HL-60/S4 (cell line): ENCODE results near the gene PARPBP.
"Not testable (repeated sequence)": the region's sequence is repeated elsewhere in the genome, so short reads cannot be mapped to it uniquely, and the experiment has no call there.

Experiments
- in situ Hi-C: fragments of 300-500 bp; cut with MboI; formaldehyde crosslinking; loops from 2 replicates; pipeline ENCODE4 v1.14.3; 2022; ENCODE audit warnings: low sequenced_read_pairs

Gene PARPBP

DNA sequence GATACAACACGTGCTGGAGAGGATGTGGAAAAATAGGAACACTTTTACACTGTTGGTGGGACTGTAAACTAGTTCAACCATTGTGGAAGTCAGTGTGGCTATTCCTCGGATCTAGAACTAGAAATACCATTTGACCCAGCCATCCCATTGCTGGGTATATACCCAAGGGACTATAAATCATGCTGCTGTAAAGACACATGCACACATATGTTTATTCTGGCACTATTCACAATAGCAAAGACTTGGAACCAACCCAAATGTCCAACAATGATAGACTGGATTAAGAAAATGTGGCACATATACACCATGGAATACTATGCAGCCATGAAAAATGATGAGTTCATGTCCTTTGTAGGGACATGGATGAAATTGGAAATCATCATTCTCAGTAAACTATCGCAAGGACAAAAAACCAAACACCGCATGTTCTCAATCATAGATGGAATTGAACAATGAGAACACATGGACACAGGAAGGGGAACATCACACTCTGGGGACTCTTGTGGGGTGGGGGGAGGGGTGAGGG, 27.1 kb downstream of the PARPBP start:
- in situ Hi-C loops = not testable (repeated sequence)

DNA sequence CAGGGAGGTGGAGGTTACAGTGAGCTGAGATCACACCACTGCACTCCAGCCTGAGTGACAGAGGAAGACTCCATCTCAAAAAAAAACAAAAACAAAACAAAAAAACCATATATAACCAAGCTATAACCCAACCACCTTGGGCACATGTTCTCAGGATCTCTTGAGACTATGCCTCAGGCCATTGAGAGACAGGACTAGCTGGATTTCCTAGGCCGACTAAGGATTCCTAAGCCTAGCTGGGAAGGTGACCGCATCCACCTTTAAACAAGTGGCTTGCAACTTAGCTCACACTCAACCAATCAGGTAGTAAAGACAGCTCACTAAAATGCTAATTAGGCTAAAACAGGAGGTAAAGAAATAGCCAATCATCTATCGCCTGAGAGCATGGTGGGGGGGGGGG, 35.2 kb downstream of the PARPBP start:
- in situ Hi-C loops = not testable (repeated sequence)

DNA sequence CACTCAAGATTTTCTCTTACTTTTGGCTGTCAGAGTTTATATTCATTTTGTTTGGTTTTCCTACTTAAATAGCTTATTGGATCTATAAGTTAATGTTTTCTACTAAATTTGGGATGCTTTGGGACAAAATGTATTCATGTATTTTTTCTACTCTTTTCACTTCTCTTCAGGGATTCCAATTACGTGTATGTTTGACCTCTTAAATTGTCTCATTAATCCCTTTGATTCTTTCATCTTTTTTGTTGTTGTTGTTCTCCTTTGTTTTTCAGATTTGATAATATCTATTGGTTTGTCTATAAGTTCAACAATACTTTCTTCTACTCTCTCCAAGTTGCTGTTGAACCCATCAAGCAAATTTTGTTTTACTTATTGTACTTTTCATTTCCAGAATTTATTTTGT, 43.4 kb downstream of the PARPBP start:
- in situ Hi-C loops = no loop called here

DNA sequence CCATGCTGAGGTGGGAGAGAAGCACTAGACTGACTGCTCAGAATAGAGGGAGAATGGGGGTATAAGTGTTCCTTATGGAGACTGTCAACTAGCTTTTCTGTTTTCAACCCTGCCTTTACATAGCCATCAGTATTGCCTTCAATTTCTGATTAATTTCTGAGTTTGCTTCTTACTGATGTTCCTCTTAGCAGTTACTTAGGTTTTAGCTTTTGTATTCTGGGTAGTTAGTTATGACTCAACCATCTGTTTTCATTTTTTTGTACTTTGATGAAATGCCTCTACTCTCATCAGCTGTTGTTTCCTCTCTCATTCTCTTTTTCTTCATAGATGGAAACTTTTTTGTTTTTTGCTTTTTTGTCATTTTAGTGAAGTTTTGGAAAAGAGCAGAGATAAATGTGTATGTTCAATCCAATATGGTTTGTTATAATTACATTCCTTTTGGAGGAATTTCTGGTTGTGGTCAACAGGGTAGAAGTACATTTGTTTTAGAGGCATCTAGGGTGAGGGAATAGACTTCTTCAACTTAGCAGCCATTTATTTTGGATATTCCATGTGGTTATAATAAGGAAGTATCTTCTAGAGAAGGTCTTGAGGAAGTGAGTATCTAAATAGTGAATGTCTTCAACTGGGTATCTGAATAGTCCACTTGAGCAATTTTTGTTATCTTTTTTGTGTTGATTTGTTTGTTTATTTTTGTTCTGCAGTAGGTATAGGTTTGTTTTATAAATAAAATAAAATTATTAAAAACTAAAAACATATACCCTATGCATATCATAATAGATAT, 48.0 kb downstream of the PARPBP start:
- in situ Hi-C loops = no loop called here

DNA sequence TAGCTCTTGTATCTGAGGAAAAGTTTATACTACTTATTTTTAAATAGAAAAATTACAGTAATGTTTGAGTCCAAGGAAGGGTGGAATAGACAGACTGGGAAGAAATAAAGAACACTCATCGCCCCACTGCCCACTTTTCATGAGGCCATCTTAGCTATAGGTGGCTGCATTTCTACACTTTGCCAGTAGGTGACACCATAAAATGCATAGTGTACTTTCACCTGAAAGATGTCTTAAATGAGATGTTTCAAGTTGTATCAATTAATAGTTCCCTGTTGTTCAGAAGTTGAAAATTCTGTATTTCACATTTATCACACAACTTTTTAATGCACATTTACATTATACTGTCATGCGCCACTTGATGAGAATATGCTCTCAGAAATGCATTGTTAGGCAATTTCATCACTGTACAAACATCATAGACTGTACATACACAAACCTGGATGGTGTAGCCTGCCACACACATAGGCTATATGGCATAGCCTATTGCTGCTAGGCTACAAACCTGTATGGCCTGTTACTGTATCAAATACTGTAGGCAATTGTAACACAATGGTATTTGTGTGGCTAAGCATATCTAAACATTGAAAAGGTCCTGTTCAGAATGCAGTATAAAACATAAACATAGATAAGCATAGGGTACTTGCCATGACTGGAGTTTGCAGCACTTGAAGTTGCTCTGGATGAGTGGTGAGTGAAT, 50.1 kb downstream of the PARPBP start:
- in situ Hi-C loops = no loop called here

DNA sequence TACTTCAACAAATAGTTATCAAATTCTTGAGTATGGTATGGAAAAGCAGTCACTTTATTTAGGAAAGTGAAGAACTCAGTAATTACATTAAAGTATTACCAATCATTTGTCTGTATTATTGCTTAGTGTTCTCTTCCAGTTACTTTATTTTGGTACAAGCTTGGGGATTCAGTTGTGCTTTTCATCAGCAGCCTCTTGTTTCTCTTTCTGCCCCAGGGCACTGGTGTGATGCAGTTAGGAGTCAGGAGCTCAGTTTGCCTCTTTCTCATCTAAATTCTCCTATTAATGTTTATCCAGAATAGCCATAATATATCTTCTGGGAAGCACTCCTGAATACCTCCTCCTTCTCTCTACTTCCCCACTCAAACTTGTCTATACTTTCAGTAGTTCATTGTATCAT, 52.0 kb downstream of the PARPBP start:
- in situ Hi-C loops = no loop called here

DNA sequence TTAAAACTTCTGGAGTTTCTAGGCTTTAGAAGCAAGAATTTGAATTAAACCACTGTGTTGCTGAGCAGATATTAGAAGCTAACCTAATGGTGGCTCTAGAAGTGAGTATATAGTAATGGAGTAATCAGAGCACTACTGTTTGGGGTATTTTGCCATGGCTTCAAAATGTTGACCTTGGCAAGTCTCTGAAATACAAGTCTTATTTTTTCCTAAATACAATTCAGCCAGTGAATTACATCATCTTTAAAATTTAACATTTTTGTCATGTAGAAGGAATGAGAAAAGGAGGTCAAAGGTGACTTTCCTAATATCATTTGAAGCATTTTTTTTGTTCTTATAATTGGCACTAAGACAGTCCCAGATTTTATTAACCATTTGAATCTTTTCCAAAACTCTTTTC, 52.5 kb downstream of the PARPBP start:
- in situ Hi-C loops = no loop called here

DNA sequence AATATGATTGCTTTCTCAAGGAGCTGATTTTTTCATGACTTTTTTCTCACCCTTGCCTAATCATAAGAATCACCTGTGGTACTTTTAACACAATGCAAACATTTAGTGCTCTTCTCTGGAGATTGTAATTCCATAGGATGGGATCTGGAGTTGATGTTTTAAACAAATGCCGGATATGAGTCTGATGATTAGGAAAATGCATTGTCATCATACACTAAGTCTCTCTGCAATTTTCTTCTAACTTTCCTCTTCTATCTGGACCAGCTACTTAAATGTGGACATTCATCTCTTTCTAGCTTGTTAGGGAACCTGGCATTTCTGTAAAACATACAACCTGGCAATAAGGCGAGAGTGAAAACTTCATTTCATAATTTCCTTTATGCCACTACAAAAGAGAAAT, 54.1 kb downstream of the PARPBP start:
- in situ Hi-C loops = no loop called here

DNA sequence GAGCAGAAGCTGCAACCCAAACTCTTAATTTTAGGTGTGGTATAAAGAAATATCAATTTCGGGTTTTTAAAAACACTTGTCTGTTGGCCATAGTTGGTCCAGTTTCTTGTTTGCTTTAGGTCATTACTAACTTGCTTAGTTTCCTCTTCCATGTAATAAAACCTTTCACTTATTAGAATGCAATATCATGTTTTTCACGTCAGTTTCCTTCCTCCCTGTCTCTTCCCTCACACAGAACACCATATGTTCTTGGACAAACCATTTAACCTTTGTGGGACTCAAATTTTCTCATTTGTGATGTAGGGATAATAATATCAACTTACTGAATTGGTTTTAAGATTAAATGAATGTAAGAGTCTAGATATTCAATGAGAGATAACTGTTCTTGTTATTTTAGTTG, 54.8 kb downstream of the PARPBP start:
- in situ Hi-C loops = no loop called here

DNA sequence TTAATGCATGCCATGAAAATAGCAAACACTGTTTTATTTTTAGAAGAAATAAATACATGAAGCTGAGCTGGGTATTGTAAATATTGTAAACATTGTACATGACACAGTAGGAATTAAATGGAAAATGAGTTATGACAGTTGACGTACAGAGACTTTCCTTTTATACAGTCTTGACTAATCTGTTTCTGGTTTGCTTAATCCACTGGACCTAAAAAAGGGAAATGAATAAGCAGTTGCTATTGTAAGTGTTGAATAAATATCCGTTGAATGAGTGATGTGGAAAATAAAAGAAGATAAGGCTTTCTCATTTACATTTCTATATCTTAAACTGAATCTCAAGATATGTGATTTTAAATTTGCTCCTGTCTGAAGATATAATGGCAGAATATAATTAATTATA, 62.7 kb downstream of the PARPBP start:
- in situ Hi-C loops = no loop called here

DNA sequence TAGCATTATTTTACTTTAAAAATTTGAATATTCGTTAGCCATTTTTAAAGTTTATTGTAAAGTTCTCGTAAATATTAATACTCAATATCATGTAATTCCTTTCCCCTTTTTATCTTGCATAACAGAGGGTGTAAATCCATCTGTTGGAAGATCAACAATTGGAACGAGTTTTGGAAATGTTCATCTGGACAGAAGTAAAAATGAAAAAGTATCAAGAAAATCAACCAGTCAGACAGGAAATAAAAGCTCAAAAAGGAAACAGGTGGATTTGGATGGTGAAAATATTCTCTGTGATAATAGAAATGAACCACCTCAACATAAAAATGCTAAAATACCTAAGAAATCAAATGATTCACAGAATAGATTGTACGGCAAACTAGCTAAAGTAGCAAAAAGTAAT, 75.8 kb downstream of the PARPBP start:
- in situ Hi-C loops = no loop called here

DNA sequence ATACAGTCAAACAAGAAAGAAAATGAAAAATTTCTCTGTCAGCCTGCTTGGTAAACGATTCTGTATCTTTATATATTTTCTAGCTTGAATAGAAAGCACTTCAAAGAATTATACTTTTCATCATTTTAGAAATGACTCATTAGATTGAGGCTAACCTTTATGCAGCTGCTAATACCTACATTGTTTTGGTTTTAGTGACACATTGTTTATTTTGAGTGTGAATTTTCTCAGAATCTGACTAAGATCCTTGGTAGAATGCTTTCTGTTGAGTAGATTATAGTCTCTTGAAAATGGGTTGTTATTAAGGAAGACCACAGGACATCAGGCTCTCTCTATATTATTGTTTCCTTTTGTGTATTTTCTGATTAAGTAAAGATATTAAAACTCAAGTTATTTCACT, 77.8 kb downstream of the PARPBP start, which contains the start of gene PMCH:
TSS of gene PMCH (minus strand) at position 45 of the 400 bp plus-strand sequence. CDS start 63 bp downstream, outside the sequence.
- in situ Hi-C loops = no loop called here

DNA sequence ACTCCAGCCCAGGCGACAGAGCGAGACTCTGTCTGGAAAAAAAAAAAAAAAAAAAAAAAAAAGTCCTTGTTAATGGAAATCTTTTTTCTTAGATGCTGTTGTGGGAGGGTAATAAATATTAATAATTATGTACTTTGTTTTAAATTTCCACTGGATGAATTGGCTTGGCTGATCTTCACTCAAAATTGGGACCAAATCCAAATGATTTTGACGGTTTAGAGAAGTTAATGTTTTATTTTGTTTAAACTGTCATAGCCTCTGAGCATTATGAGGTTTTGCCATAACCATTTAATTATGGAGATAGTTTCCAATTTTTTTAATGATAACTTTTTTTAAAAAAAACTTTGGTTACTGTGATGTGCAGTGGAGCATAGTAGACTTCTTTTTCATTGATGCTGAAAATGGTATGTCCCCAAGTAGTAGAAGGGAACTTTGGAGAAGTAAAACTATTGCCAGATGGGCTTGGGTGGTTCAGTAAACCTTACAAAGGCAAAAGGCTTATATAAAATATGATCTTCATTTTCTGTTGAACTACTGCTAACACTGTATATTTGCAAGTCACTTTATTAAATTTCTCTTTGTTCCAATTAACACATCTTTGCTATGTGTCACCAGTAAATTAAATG, 81.6 kb downstream of the PARPBP start:
- in situ Hi-C loops = no loop called here

DNA sequence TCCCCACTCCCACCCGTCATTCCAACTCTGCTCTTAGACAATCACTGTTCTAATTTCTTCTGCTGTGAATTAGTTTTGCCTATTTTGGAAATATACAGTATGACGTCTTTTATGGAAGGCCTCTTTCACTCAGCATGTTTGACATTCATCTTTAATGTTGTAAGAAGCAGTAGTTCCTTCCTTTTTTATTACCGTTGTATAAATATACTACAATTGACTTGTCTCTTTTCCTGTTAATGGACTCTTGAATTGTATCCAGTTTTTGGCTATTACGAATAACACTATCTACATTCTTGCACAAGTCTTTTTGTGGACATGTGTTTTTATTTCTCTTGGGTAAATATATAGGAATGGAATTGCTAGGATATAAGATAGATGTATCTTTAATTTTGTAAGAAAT, 82.6 kb downstream of the PARPBP start:
- in situ Hi-C loops = no loop called here

DNA sequence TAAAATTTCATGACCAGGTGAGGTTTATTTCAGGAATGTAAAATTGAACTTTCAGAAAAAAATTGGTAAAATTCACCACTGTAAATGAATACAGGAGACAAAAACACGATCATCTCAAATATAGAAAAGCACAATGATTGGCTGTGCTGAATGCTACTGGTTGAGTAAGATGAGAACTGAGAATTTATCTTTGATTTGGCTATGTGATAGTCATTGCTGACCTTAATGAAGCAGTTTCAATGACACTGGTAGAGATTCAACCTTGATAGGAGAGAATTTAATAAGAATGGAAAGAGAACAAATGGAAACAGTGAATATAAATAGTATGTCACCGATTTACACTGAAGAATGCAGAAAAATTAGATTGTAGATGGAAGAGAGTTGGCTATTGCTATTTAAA, 84.0 kb downstream of the PARPBP start:
- in situ Hi-C loops = no loop called here

DNA sequence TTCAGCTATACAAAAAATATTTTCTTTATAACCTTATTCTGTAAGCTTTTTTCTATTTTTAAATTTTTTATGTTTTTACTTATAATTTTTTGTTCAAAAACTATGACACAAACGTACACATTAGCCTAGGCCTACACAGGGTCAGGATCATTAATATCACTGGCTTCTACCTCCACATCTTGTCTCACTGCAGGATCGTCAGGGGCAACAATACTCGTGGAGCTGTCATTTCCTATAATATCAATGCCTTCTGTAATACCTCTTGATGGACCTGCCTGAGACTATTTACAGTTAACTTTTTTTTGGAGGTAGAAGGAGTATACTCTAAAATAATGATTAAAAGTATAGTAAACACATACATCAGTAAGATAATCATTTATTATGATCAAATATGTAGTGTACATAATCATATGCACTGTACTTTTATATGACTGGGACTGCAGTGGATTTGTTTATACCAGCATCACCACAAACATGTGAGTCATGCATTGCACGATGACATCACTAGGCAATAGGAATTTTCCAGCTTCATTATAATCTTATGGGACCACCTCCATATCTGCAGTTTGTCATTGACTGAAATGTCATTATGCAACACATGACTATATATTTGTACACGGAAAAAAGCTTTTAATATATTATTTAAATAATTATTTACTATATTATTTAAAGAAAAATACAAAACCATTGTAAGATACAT, 96.2 kb downstream of the PARPBP start:
- in situ Hi-C loops = no loop called here

DNA sequence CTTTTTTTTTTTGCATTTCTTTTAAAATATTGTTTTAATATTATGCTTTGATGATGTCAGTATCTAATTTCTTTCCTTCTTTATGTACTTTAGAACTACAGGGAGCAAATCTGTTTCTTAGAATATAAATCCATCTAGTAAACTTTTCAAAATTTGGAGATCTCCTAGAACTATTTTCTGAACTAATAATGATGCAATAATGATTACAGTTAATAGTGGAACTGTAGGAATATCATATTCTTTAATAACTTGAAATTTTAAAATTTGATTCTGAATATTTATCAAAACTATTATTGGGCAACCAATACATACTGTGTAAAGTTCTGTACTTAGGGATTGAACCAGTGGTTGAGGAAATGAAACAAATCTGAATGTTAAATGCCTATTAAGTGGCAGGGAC, 100.8 kb downstream of the PARPBP start:
- in situ Hi-C loops = no loop called here

DNA sequence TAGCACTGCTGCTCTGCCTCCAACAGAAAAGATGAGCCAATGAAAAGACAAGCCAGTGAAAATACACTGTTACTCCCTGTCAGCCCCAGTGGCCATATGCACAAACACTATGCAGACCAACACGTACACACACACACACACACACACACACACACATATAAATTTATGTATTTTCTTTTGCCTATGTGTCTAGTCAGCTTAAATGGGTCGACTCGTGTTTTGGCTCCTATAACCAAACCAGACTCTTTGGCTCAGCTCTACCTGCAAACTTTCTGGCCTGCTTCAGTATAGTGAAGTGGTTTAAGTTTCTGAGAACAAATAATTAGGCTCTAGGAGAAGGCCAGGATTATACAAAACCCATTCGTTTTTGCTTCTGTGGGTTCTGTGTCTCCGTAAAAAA, 108.0 kb downstream of the PARPBP start:
- in situ Hi-C loops = no loop called here

DNA sequence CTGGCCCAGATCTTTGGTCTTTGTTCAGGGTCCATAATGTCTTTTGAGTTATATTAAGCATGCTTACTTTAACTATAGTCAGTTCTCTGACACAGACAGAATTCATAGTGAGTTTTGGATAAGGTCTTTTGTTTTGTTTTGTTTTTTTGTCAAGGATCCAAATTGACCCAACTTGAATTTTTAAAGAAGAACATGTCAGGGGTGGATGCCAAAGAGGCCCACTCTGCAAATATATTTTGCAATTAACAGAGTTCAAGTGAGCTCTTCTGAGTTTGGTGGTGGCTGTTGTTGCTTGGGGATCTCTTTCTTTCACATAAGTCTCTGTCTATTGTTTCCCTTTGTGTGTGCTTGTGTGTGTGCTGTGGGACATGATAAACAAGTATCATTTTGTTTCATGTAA, 112.1 kb downstream of the PARPBP start:
- in situ Hi-C loops = no loop called here

DNA sequence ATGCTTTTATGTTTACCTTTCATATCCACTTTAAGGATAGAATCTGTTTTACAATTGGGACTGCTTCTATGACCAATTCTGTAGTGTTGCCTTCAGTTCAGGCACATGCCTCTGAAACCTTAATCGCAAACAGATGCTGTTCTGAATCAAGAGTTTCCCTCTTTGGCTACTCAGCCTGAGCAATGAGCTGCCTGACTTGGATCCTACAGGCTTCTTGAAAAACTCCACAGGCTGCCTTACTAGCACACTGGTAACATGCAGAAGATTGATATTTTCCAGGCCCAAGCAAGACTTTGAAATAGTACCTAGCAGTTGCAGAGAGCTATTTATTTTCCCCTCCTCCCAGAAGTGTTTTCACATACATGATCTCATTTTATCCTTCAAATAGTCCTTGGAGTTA, 112.5 kb downstream of the PARPBP start:
- in situ Hi-C loops = no loop called here

DNA sequence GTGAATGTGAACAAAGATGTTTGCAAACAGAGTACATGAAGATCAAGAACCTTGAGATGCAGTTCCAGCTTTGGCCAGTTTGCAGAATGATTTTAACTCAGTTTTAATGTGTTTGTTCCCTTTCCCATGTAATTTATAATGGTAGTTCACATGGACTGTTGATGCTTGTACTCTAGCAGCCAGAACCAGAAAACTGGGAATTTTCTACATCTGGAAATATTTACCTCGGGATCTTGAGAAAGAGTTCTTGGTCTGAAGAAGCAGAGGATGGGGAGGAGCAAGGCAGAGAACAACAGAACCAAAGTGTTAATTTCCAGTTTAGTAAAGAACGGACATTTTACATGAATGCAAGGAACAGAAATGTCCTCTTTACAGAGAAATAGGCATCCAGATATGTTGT, 114.6 kb downstream of the PARPBP start:
- in situ Hi-C loops = no loop called here
